HG03159 (cell line): ENCODE data around the gene SAP30BP.

Source experiments
- ATAC-seq: cut with Tn5 transposase; IDR thresholded peaks from one replicate; pipeline ENCODE4 v1.9.1; 2021; ENCODE audit warnings: mild to moderate bottlenecking, moderate library complexity; ENCODE audit not compliant: unreplicated experiment

The SAP30BP gene

GRCh38 chr17:75706042-75706728 lies 39.0 kb downstream of the SAP30BP start:
- ATAC-seq = no peak

- ATAC-seq = no peak
These were observed 40.0 kb downstream of the SAP30BP start for GRCh38 chr17:75707079-75707571.

- ATAC-seq = no peak
These were observed 45.3 kb downstream of the SAP30BP start for GRCh38 chr17:75712446-75712845.

GRCh38 chr17:75719732-75720131 lies 52.6 kb downstream of the SAP30BP start:
- ATAC-seq = no peak

- no peak for ATAC-seq
These were observed 53.7 kb downstream of the SAP30BP start, which contains the start of gene ITGB4 for GRCh38 chr17:75720656-75721462. Gene ITGB4, plus strand, starts transcription at chr17:75721459. Its CDS starts 3,245 bp downstream, at chr17:75724704.

- no peak for ATAC-seq
These were observed 54.4 kb downstream of the SAP30BP start for GRCh38 chr17:75721463-75722011.

- no peak for ATAC-seq
These were observed 54.9 kb downstream of the SAP30BP start for GRCh38 chr17:75722076-75722475.

GRCh38 chr17:75722542-75723095 lies 55.5 kb downstream of the SAP30BP start:
- no peak for ATAC-seq

- no peak for ATAC-seq
These were observed 56.2 kb downstream of the SAP30BP start for GRCh38 chr17:75723171-75723930.

- no peak for ATAC-seq
These were observed 57.2 kb downstream of the SAP30BP start for GRCh38 chr17:75724016-75725003.

- ATAC-seq = no peak
These were observed 58.4 kb downstream of the SAP30BP start for GRCh38 chr17:75725504-75725903.

GRCh38 chr17:75727391-75727790 lies 60.3 kb downstream of the SAP30BP start:
- no peak for ATAC-seq

GRCh38 chr17:75729351-75729750 lies 62.2 kb downstream of the SAP30BP start:
- no peak for ATAC-seq

- no peak for ATAC-seq
These were observed 62.9 kb downstream of the SAP30BP start for GRCh38 chr17:75730065-75730464.

- no peak for ATAC-seq
These were observed 64.1 kb downstream of the SAP30BP start for GRCh38 chr17:75731086-75731715.

GRCh38 chr17:75731716-75732498 lies 64.8 kb downstream of the SAP30BP start:
- no peak for ATAC-seq

GRCh38 chr17:75733471-75733870 lies 66.3 kb downstream of the SAP30BP start:
- ATAC-seq = no peak

GRCh38 chr17:75734674-75735294 lies 67.6 kb downstream of the SAP30BP start:
- no peak for ATAC-seq
